ENCODE data around the gene SIL1. TPM values are rescaled to one million over a fixed set of nuclear protein-coding genes. Genes with fewer than 3 reads are reported as not detected.

Gene SIL1
- total RNA-seq, 1 donor from 2014 or later = 26.1 TPM

DNA sequence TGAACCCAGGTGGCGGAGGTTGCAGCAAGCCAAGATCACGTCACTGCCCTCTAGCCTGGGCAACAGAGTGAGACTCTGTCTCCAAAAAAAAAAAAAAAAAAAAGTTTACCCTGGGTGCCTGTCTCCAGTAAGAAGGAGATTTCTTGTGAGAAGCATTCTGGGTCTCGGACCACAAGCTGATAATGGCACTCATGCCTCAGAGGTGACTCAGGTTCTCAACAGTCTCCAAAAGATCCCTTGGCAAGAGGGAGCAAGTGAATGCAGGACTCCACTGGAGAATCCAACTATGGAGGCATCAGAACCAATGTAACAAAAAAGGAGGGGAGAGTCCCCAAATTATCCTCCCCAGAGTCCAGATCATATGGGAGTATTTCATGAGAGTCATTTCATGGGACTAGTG is 217.0 kb downstream of the SIL1 start:
- no peaks in the 10 kb centered on the region for H3K36me3 ChIP-seq (ENCODE audit: control insufficient read depth in 3 of 3, insufficient read depth in 3 of 3, low read length in 3 of 3)
- H3K27me3 ChIP-seq (ENCODE audit: control insufficient read depth in 3 of 3, insufficient read depth in 3 of 3, low read length in 3 of 3) = no peaks in the 10 kb centered on the region
- H3K4me3 ChIP-seq (ENCODE audit: low read length in 3 of 3) = no peak overlapping the region
- H3K4me1 ChIP-seq (ENCODE audit: control insufficient read depth in 3 of 3, insufficient read depth in 3 of 3, low read length in 3 of 3) = no peaks in the 10 kb centered on the region
- H3K9me3 ChIP-seq (ENCODE audit: control insufficient read depth in 3 of 3, low read length in 3 of 3) = no peaks in the 10 kb centered on the region
- H3K9ac ChIP-seq (ENCODE audit: low read depth in 1 of 3, low read length in 3 of 3) = no peak overlapping the region
- no peak overlapping the region for H3K27ac ChIP-seq (ENCODE audit: low read depth, low read length)

DNA sequence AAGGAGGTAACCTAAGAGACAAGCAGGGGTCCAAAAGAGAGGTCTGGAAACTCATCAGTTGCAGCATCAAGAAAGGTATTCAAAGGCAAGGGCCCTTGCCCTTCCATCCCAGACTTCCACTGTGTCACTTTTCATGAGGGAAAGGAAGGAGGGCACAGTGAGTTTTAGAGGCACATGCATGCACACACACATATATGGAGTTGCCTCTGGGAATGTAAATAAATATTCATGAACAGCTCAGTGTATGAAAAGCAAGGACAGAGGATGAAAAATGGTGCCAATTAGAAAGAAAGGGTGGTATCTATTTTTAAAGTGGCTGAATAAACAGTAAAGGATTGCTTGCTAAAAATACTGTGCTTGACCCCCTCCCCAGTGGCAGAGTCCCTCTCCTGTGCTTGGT is 217.7 kb downstream of the SIL1 start:
- Histone ChIP-seq H3K4me3 (ENCODE audit: low read length in 3 of 3) (no peak overlapping the region), H3K9ac (ENCODE audit: low read depth in 1 of 3, low read length in 3 of 3) (no peak overlapping the region), H3K27me3 (ENCODE audit: control insufficient read depth in 3 of 3, insufficient read depth in 3 of 3, low read length in 3 of 3) (no peaks in the 10 kb centered on the region), H3K4me1 (ENCODE audit: control insufficient read depth in 3 of 3, insufficient read depth in 3 of 3, low read length in 3 of 3) (peaks cover under 1 to 3% (median 2%) of the 10 kb centered on the region in 3 donors), H3K27ac (ENCODE audit: low read depth, low read length) (no peak overlapping the region), H3K9me3 (ENCODE audit: control insufficient read depth in 3 of 3, low read length in 3 of 3) (no peaks in the 10 kb centered on the region), H3K36me3 (ENCODE audit: control insufficient read depth in 3 of 3, insufficient read depth in 3 of 3, low read length in 3 of 3) (no peaks in the 10 kb centered on the region)

- no peaks in the 10 kb centered on the region for H3K27me3 ChIP-seq (ENCODE audit: control insufficient read depth in 3 of 3, insufficient read depth in 3 of 3, low read length in 3 of 3)
- no peaks in the 10 kb centered on the region for H3K9me3 ChIP-seq (ENCODE audit: control insufficient read depth in 3 of 3, low read length in 3 of 3)
- no peak overlapping the region for H3K27ac ChIP-seq (ENCODE audit: low read depth, low read length)
- H3K36me3 ChIP-seq (ENCODE audit: control insufficient read depth in 3 of 3, insufficient read depth in 3 of 3, low read length in 3 of 3) = no peaks in the 10 kb centered on the region
- peaks cover 4 to 9% (median 8%) of the 10 kb centered on the region in 3 donors for H3K4me1 ChIP-seq (ENCODE audit: control insufficient read depth in 3 of 3, insufficient read depth in 3 of 3, low read length in 3 of 3)
- no peak overlapping the region for H3K9ac ChIP-seq (ENCODE audit: low read depth in 1 of 3, low read length in 3 of 3)
- no peak overlapping the region for H3K4me3 ChIP-seq (ENCODE audit: low read length in 3 of 3)
Observed at GRCh38 chr5:138979684-138980280, 218.4 kb downstream of the SIL1 start.

GRCh38 chr5:138978581-138978980 is 219.6 kb downstream of the SIL1 start:
- no peak overlapping the region for H3K9ac ChIP-seq (ENCODE audit: low read depth in 1 of 3, low read length in 3 of 3)
- no peaks in the 10 kb centered on the region for H3K9me3 ChIP-seq (ENCODE audit: control insufficient read depth in 3 of 3, low read length in 3 of 3)
- no peaks in the 10 kb centered on the region for H3K27me3 ChIP-seq (ENCODE audit: control insufficient read depth in 3 of 3, insufficient read depth in 3 of 3, low read length in 3 of 3)
- H3K4me3 ChIP-seq (ENCODE audit: low read length in 3 of 3) = no peak overlapping the region
- no peak overlapping the region for H3K27ac ChIP-seq (ENCODE audit: low read depth, low read length)
- H3K4me1 ChIP-seq (ENCODE audit: control insufficient read depth in 3 of 3, insufficient read depth in 3 of 3, low read length in 3 of 3) = peaks cover 15 to 18% (median 18%) of the 10 kb centered on the region in 3 donors
- no peaks in the 10 kb centered on the region for H3K36me3 ChIP-seq (ENCODE audit: control insufficient read depth in 3 of 3, insufficient read depth in 3 of 3, low read length in 3 of 3)

- no peaks in the 10 kb centered on the region for H3K27me3 ChIP-seq (ENCODE audit: control insufficient read depth in 3 of 3, insufficient read depth in 3 of 3, low read length in 3 of 3)
- no peak overlapping the region for H3K4me3 ChIP-seq (ENCODE audit: low read length in 3 of 3)
- H3K4me1 ChIP-seq (ENCODE audit: control insufficient read depth in 3 of 3, insufficient read depth in 3 of 3, low read length in 3 of 3) = peaks cover 18% of the 10 kb centered on the region in 3 donors
- no peak overlapping the region for H3K27ac ChIP-seq (ENCODE audit: low read depth, low read length)
- H3K9me3 ChIP-seq (ENCODE audit: control insufficient read depth in 3 of 3, low read length in 3 of 3) = no peaks in the 10 kb centered on the region
- no peaks in the 10 kb centered on the region for H3K36me3 ChIP-seq (ENCODE audit: control insufficient read depth in 3 of 3, insufficient read depth in 3 of 3, low read length in 3 of 3)
- H3K9ac ChIP-seq (ENCODE audit: low read depth in 1 of 3, low read length in 3 of 3) = no peak overlapping the region
Observed at GRCh38 chr5:138978080-138978479, 220.1 kb downstream of the SIL1 start.

DNA sequence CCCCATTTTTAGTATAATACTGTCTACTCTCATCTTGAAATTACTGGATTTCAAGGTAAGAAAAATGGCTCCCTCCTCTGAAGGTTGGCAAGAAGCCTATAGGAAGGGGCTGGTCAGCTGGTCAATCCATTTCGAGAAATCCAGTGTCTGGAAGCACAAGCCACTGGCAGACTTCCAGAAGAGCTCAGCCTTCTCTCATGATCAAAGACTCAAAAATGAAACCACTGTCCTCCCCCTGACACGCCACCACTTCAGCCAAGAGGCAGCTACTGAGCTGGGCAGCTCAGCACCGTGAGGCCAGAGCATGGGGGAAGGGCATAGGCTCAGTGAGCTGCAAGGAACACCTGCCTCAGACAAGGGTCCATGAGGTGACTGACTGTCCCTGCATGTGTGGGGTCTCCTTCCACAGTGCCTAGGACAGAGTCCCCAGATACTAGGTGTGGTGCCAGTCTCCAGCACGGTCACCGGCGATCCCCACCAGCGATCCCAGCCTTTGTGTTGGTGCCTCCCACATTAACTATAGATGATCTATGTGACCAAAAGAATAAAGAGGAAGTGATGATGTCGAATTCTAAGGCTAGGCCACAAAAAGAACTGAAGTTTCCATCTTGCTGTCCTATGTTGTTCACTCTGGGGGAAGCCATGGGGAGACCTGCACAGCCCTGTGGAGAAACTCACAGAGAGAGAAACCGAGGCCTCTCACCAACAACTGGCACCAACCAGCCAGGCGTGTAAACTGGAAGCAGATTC is 222.9 kb downstream of the SIL1 start:
- H3K9ac ChIP-seq (ENCODE audit: low read depth in 1 of 3, low read length in 3 of 3) = no peak overlapping the region
- H3K27ac ChIP-seq (ENCODE audit: low read depth, low read length) = peak overlapping the region; percentile 72
- H3K36me3 ChIP-seq (ENCODE audit: control insufficient read depth in 3 of 3, insufficient read depth in 3 of 3, low read length in 3 of 3) = no peaks in the 10 kb centered on the region
- H3K4me3 ChIP-seq (ENCODE audit: low read length in 3 of 3) = peak overlapping the region in 1 of 3 donors; percentile 11
- H3K9me3 ChIP-seq (ENCODE audit: control insufficient read depth in 3 of 3, low read length in 3 of 3) = no peaks in the 10 kb centered on the region
- H3K4me1 ChIP-seq (ENCODE audit: control insufficient read depth in 3 of 3, insufficient read depth in 3 of 3, low read length in 3 of 3) = peaks cover 31 to 37% (median 37%) of the 10 kb centered on the region in 3 donors
- no peaks in the 10 kb centered on the region for H3K27me3 ChIP-seq (ENCODE audit: control insufficient read depth in 3 of 3, insufficient read depth in 3 of 3, low read length in 3 of 3)

DNA sequence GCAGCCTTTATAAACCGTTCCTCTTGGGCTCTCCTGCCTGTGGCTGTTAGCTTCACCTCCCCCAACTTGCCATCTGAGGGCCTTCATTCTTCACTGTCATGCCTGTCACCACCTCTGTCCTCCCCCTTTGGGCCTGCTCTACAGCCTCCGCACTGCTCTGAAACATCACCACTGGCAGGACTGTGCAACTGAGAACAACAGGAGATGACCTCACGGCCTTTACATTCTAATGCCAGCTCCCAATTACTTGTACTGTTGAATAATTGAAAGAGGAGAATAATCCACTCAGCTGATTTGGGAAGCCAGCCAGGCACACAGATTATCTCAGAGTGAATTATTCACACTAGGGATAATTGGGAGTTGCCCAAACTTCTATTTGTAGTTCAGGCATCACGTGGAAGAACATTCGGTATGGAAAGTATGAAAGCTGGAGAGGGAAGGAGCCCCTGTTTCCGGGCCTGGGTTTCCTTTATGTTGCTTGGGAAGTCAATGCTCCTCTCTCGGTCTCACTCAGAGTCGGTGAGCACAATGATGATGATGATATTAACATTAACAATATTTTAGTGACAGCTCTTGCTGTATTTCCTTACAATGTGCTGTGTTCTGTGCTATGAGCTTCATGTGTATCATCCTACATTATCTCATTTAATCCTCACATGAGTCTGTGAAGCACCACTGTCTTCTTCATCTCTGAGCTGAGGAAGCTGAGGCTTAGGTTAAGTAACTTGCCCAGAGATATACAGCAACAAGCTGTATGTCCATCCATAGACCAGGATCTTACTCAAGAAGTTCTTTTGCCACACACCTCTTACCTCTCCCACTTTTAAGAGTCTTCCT is 223.7 kb downstream of the SIL1 start:
- H3K27me3 ChIP-seq (ENCODE audit: control insufficient read depth in 3 of 3, insufficient read depth in 3 of 3, low read length in 3 of 3) = no peaks in the 10 kb centered on the region
- H3K27ac ChIP-seq (ENCODE audit: low read depth, low read length) = peak overlapping the region; percentile 72
- H3K36me3 ChIP-seq (ENCODE audit: control insufficient read depth in 3 of 3, insufficient read depth in 3 of 3, low read length in 3 of 3) = no peaks in the 10 kb centered on the region
- no peaks in the 10 kb centered on the region for H3K9me3 ChIP-seq (ENCODE audit: control insufficient read depth in 3 of 3, low read length in 3 of 3)
- H3K4me3 ChIP-seq (ENCODE audit: low read length in 3 of 3) = peak overlapping the region in 2 of 3 donors; percentile 2 to 41
- peak overlapping the region in 2 of 3 donors; percentile 24 to 33 for H3K9ac ChIP-seq (ENCODE audit: low read depth in 1 of 3, low read length in 3 of 3)
- peaks cover 31 to 38% (median 37%) of the 10 kb centered on the region in 3 donors for H3K4me1 ChIP-seq (ENCODE audit: control insufficient read depth in 3 of 3, insufficient read depth in 3 of 3, low read length in 3 of 3)

- Histone ChIP-seq H3K9ac (ENCODE audit: low read depth in 1 of 3, low read length in 3 of 3) (no peak overlapping the region), H3K36me3 (ENCODE audit: control insufficient read depth in 3 of 3, insufficient read depth in 3 of 3, low read length in 3 of 3) (no peaks in the 10 kb centered on the region), H3K9me3 (ENCODE audit: control insufficient read depth in 3 of 3, low read length in 3 of 3) (no peaks in the 10 kb centered on the region), H3K4me3 (ENCODE audit: low read length in 3 of 3) (no peak overlapping the region), H3K27ac (ENCODE audit: low read depth, low read length) (no peak overlapping the region), H3K27me3 (ENCODE audit: control insufficient read depth in 3 of 3, insufficient read depth in 3 of 3, low read length in 3 of 3) (no peaks in the 10 kb centered on the region), H3K4me1 (ENCODE audit: control insufficient read depth in 3 of 3, insufficient read depth in 3 of 3, low read length in 3 of 3) (peaks cover 31 to 51% (median 43%) of the 10 kb centered on the region in 3 donors)
Observed at GRCh38 chr5:138972836-138973235, 225.3 kb downstream of the SIL1 start.

- H3K9me3 ChIP-seq (ENCODE audit: control insufficient read depth in 3 of 3, low read length in 3 of 3) = no peaks in the 10 kb centered on the region
- H3K4me3 ChIP-seq (ENCODE audit: low read length in 3 of 3) = no peak overlapping the region
- H3K4me1 ChIP-seq (ENCODE audit: control insufficient read depth in 3 of 3, insufficient read depth in 3 of 3, low read length in 3 of 3) = peaks cover 31 to 54% (median 44%) of the 10 kb centered on the region in 3 donors
- H3K9ac ChIP-seq (ENCODE audit: low read depth in 1 of 3, low read length in 3 of 3) = no peak overlapping the region
- H3K27me3 ChIP-seq (ENCODE audit: control insufficient read depth in 3 of 3, insufficient read depth in 3 of 3, low read length in 3 of 3) = no peaks in the 10 kb centered on the region
- no peaks in the 10 kb centered on the region for H3K36me3 ChIP-seq (ENCODE audit: control insufficient read depth in 3 of 3, insufficient read depth in 3 of 3, low read length in 3 of 3)
- no peak overlapping the region for H3K27ac ChIP-seq (ENCODE audit: low read depth, low read length)
Observed at GRCh38 chr5:138972230-138972629, 225.9 kb downstream of the SIL1 start.

Data from skeletal muscle tissue (tissue), 4 donors.